ENCODE measurements around the gene CNTLN.
"Not testable (repeated sequence)": the region's sequence is repeated elsewhere in the genome, so short reads cannot be mapped to it uniquely, and the experiment has no call there.

CNTLN gene

DNA sequence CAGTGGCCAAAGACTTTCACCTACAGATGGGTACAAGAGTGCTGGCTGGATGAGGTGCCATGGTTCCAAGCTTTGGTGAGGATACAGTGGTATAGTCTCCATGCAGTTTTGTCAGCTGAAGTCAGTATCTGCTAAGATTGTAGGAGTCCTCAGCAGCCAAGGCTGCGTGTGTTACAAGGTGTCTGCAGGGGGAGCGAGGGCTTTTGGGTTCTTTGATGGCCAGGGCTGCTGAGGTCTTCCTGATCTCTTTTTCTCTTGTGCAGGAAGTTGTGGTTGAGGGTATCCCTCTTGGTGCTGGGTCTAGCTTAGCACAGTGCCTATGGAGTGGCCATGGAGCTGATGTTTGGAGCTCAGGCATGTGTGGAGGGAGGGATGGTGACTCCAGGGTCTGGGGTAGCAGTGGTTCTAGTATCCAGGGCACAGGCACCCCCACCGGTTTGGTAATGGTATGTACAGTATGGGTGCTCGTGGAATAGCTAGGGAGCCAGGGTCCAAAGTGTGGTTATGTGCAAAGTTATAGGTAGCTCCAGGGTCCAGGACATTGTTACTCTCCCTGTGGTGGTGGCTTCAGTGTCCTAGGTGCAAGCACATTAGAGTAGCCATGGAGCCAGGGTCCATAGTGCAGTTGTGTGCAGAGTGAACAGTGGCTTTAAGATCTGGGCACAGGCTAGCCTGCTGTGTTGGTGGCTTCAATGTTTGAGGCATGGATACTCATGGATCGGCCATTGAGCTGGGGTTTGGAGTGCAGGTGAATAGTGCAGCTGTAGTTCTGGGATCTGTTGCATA, 36.7 kb downstream of the CNTLN start:
- DNase-seq = no peak

DNA sequence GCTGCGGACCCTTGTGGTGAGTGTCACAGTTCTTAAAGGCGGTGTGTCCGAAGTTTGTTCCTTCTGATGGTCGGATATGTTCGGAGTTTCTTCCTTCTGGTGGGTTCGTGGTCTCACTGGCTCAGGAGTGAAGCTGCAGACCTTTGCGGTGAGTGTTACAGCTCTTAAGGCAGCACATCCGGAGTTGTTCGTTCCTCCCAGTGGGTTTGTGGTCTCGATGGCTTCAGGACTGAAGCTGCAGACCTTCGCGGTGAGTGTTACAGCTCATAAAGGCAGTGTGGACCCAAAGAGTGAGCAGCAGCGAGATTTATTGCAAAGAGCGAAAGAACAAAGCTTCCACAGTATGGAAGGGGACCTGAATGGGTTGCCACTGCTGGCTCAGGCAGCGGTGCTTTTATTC, 42.7 kb downstream of the CNTLN start:
- DNase-seq = not testable (repeated sequence)

DNA sequence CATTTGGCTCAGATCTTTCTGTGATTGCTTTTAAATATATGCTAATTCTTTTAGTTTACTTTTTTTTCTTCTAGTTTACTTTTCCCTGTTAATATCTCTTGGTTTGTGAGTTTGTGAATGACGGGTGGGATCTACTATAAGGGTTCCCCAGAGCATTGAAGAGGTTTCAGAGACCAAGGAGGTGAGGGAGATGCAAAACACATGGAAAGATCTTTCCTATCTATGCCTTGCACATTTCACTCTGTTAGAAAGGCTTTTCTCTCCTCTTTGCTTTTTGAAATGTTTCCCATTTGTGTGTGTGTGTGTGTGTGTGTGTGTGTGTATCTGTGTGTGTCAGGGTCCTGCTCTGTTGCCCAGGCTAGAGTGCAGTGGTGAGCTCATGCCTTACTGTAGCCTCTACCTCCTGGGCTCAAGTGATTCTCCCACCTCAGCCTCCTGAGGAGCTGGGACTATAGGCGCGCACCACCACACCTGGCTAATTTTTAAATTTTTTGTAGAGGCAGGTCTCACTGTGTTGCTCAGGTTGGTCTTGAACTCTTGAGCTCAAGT, 50.7 kb downstream of the CNTLN start:
- no peak for DNase-seq

DNA sequence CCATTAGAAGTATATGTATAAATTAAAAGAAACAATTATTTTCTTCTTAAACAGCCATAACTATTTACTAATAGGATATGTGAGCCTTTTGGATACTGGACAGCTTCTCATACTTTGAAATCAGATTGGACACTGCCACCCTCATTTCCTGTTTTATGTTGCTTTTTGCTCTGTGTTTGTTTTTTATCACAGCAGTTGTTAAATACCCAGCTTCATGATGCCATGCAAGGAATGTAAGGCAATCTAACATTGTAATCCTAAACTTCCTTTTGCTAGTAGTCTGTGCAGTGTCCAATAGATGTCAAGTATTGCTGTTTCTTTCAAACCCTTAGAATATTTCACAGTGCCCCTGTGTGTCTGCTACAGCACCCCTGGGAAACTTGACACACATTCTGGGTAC, 56.2 kb downstream of the CNTLN start:
- no peak for DNase-seq

DNA sequence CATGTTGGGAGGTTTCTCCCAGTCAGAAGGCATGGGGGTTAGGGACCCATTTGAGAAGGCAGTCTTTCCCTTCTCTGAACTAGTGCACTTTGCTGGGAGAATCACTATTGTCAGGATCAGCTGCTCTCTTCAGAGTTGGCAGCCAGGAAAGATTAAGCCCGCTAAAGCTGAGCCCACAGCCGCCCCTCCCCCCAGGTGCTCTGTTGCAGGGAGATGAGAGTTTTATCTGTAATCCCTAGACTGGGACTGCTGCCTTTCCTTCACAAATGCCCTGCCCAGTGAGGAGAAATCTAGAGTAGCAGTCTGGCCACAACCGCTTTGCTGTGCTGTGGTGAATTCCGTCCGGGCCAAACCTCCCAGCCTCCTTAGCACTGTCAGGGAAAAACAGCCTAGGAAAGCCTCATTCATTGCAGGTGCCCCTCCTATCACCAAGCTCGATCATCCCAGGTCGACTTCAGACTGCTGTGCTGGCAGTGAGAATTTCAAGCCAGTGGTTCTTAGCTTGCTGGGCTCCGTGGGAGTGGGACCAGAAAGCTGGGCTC, 69.8 kb downstream of the CNTLN start:
- no peak for DNase-seq

DNA sequence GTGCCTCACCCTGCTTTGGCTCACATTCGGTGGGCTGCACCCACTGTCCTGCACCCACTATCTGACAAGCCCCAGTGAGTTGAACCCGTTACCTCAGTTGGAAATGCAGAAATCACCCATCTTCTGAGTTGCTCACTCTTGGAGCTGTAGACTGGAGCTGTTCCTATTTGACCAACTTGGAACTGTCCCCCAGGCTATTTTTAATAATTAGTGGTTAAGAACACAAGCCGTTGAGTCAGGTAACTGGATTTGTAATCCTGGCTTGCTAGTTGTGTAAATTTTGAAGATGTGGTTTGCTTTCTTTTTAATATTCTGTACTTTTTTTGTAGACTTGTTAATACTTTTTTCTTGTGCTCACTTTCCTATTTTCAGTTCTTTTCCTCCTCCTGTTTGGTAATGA, 81.2 kb downstream of the CNTLN start:
- no peak for DNase-seq

DNA sequence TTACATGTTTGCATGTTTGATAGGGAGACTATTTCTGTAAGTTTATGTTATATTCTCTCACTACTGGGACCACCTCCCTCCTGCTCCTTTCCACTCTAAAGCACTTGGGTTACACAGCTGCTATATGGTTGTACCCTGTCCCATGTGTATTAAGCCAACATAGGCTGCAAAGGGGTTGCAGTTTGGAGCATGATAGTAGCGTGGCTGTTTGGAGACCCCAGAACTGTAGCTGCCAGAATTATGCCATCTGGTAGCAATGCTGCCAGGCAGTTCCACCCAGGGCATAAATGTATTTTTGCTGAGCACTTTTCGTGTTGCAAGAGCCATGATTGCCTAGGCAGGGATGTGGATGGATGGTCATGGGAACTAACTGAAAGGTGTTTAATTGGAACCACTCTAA, 81.8 kb downstream of the CNTLN start:
- DNase-seq = no peak

DNA sequence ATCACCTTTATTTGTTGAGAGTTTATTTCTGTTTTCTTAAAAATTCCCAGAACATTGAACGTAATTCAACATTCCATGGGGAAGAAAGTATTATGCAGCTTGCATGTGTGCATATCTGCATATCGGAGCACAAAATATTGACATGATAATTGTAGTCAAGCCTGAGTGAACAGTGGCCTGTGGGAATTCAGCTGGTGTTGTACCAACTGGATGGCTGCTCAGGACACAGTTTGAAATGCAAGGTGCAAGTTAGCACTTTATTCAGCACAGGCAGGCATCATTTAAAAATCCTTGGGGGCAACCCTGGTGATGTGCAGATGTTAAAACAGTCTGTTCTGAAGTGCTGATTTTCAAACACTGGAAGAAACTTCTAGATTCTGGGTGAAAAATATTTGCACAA, 82.4 kb downstream of the CNTLN start:
- no peak for DNase-seq

DNA sequence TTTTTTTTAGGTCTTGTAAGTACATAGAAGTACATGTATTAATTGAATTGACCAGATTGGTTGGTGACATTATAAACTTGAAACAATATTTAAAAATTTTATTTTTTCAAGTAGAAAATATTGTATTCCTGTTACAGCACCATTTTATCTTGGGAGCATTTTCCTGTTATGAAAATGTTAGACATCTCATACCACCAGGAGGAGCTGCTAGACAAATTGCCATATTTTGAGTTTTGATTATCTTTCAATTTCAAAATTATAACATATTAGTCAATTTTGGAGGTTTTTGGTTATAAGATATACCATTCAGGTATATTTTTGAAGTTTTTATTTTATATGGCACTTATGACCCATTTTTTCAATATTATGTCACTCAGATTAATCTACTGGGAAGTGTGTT, 84.4 kb downstream of the CNTLN start:
- no peak for DNase-seq

DNA sequence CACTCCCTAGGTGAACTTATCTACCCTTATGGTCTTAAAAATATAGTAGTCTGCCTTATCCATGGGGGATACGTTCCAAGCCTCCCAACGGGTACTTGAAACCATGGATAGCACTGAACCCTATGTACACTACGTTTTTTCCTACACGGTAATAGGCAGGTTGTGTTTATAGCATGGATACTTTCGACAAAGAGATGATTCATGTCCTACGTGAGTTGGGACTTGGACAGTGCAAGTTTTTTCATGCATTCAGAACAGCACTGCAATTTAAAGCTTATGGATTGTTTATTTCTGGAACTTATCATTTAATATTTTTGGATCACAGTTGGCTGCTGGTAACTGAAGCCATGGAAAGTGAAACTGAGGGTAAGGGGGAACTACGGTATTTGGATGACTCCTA, 88.1 kb downstream of the CNTLN start:
- no peak for DNase-seq

DNA sequence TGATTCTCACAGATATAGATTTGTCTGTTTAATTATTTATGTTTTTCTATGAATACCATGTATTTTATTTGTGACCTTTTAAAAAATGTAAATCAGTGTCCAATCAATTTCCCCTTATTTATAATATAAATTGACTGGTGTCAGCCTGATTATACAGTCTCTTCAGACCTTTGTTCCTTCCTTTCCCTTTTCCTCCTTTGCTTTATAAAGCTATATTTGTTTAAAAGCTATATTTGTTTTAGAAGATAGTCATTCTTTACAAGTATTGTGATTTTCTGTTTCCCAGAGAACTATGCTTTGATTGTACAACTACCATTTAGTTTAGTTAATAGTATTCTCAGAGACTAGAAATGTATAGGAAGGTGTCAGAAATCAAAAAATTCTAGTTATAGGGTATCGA, 90.6 kb downstream of the CNTLN start:
- no peak for DNase-seq

DNA sequence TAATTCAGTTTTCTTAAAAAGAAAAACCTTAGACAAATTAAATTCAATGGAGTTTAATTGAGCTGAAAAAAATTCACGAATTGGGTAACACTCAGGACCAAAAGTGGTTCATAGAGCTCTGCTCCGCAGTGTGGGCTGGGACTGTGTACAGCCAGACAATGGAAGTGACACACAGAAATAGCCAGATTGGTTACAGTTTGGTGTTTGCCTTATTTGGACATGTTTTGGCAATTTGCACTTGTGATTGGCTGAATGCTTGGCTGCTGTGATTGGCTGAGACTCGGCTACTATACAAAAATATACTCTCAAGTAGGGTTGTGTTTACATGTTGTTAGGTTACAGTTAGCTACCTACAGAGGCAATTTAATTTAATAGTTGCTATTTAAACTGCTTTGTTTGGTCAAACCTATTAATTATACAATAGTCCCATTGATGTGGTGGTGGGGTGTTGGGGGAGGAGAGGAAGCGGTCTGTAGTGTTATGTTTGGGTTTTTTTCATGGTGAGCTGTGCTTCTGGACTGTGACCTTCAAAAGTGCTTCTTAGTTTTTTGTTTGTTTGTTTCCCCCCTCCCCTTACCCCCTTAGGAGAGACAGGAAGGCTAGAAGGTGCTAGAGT, 95.2 kb downstream of the CNTLN start:
- no peak for DNase-seq

DNA sequence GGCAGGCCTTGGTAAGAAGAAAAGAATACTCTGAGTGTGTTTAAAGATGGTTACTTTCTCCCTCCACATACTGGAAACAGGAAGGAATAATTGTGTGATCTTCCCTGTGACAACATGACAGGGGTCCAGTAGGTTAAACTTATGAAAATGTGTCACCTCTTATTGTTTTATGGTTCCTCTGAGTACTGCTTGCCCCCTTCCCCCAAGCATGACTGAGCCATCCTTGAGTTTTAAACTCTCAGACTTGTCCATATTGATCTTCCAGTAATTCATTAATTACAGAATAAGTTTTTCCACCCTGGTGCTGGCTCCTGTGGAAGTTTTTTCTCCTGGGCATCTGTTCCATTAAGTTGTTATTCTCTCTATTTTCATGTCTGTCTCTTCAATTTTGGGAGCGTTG, 95.8 kb downstream of the CNTLN start:
- DNase-seq = no peak

DNA sequence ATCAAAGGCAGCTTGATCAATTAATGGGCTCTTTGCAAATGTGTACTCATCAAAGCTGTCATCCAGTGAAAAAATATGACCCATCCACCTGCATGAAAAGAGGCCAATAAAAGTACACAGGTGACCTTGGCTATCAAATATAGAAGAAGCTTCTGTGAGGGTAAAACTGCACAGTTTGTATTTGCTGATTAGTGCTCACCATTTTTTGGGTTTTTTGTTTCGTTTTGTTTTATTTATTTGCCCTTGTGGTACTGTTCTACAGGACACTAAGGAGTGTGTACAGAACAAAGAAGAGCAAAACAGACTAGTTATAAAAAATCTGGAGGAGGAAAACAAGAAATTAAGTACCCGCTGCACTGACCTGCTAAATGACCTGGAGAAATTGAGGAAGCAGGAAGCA, 101.3 kb downstream of the CNTLN start:
- no peak for DNase-seq

DNA sequence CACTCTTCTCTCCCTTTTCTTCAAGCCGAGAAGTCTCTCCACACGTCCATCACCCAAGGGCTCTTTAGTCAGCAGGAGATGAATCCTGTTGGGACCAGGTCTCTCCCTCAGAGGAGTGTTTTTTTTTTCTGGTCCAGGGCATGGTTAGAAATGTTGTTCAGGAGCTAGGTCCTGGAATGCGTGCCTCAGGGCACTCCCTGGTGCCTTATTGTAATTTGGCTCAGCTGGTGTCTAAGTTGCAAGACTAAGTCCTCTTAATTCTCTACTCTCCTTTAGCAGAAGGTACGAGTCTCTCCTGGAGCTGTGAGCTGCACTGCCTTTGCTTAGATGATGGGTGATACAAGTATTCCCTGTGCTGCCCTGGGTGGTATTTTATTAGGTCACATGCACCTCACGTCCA, 111.9 kb downstream of the CNTLN start:
- DNase-seq = no peak

DNA sequence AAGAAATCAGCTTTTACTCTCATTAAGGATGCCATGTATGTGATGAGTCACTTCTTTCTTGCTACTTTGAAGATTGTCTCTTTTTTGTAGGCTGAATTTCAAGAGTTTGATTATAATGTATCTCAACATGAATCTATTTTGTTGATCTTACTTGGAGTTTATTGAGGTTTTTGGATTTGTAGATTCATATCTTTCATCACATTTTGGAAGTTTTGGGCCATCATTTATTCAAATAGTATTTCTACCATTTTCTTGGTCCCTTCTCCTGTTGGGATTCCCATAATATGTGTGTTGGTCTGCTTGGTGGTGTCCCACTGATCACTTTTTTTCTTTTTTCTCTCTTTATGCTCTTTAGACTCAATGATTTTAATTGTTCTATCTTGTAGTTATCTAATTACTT, 116.3 kb downstream of the CNTLN start:
- no peak for DNase-seq

DNA sequence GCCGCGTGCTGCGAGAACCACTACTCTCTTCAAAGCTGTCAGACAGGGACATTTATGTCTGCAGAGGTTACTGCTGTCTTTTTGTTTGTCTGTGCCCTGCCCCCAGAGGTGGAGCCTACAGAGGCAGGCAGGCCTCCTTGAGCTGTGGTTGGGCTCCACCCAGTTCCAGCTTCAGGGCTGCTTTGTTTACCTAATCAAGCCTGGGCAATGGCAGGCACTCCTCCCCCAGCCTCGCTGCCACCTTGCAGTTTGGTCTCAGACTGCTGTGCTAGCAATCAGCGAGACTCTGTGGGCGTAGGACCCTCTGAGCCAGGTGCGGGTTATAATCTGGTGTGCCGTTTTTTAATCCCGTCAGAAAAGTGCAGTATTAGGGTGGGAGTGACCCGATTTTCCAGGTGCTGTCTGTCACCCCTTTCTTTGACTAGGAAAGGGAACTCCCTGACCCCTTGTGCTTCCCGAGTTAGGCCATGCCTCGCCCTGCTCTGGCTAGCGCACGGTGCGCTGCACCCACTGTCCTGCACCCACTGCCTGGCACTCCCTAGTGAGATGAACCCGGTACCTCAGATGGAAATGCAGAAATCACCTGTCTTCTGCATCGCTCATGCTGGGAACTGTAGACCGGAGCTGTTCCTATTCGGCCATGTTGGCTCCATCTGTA, 133.8 kb downstream of the CNTLN start:
- DNase-seq = not testable (repeated sequence)

DNA sequence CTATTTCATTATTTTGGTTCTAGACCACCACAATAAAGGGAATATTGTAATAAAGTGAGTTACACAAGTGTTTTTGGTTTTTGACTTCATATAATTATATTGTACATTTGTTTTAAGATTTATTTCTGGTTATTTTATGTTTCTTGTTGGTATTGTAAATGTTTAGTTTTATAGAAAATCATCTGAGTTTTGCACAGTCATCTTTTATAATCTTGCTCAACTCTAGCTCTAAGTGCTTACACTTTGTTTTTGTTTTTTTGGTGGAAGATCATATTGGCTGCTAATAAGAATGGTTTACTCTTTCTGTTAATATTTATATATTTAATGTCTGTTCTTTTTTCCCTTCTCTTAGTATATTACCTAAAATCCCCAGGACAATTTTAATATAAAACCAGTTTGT, 135.0 kb downstream of the CNTLN start:
- no peak for DNase-seq

DNA sequence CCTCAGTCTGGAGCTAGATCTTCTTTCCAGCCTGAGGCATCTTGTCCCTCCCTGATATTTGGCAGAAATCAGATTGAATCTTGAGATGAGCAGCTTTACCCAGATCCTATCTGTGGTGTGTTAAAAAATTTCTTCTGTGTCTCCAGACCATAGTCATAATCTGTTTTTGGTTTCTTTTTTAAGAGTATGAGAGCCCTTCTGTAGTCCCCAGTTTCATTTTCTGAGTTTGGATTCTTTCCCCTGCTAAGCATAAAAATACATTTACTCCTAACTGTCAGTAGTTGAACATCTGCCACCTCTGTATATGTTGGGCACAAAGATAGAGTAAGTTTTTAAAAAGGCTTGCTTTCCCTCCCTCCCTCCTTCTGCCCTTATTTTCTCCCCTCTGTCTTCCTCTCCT, 137.7 kb downstream of the CNTLN start:
- DNase-seq = no peak

DNA sequence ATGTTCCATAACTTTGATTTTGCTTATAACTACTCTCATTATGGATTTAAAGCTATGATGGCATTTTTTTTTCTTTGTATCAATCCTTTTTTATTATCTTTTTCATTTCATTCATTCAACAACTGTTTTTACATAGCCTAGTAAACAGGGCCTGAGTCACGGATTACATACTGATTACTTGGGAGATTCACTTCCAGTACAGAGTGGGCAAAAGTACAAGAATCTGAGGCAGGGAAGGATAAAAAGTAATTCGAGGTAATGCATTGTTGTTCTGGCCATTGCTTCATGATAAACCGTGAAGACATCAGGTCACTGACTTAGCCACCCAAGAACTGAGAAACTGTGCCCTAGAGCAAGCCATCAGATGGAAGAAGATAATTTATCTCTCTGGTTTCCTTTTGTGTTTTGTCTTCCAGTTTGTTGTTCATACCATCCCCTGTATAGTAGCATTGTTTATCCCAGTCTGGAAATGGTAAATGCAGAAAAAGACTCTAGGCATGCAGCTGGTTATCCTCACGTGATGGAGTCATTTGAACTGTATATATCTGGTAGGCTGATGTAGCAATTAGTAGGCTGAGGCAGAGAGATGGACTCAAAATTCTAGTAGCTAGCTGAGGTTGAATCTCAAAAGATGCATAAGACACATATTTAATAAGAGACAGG, 145.6 kb downstream of the CNTLN start:
- DNase-seq = no peak

DNA sequence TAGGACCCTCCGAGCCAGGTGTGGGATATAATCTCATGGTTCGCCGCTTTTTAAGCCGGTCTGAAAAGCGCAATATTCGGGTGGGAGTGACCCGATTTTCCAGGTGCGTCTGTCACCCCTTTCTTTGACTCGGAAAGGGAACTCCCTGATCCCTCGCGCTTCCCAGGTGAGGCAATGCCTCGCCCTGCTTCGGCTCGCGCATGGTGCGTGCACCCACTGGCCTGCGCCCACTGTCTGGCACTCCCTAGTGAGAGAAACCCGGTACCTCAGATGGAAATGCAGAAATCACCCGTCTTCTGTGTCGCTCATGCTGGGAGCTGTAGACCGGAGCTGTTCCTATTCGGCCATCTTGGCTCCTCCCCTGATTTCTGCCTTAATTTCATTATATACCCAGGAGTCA, 155.8 kb downstream of the CNTLN start:
- not testable (repeated sequence) for DNase-seq

DNA sequence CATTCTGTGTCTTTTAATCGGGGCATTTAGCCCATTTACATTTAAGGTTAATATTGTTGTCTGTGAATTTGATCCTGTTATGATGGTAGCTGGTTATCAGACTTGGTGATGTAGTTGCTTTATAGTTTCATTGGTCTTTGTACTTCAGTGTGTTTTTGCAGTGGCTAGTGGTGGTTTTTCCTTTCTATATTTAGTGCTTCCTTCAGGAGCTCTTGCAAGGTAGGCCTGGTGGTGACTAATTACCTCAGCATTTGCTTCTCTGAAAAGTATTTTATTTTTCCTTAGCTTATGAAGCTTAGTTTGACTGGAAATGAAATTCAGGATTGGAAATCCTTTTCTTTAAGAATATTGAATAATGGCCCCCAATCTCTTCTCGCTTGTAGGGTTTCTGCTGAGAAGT, 156.9 kb downstream of the CNTLN start:
- no peak for DNase-seq

Data from hypothalamus (tissue), 51 donors.